ENCODE measurements around the gene NGRN. TPM values are rescaled to one million over a fixed set of nuclear protein-coding genes. Genes with fewer than 3 reads are reported as not detected.

Gene NGRN
- total RNA-seq, 1 donor from 2014 or later, result 94.0 TPM

- Mint-ChIP-seq H3K36me3 (ENCODE audit: low read depth) (peaks cover 2% of the 10 kb centered on the region), H3K9me3 (ENCODE audit: low read depth) (no peaks in the 10 kb centered on the region), H3K27ac (ENCODE audit: unreplicated experiment) (no peak overlapping the region), H3K4me1 (ENCODE audit: low read depth) (peaks cover 10% of the 10 kb centered on the region), H3K4me3 (ENCODE audit: unreplicated experiment) (no peak overlapping the region), H3K27me3 (ENCODE audit: low read depth) (no peaks in the 10 kb centered on the region)
- TF ChIP-seq, protein P1, sequence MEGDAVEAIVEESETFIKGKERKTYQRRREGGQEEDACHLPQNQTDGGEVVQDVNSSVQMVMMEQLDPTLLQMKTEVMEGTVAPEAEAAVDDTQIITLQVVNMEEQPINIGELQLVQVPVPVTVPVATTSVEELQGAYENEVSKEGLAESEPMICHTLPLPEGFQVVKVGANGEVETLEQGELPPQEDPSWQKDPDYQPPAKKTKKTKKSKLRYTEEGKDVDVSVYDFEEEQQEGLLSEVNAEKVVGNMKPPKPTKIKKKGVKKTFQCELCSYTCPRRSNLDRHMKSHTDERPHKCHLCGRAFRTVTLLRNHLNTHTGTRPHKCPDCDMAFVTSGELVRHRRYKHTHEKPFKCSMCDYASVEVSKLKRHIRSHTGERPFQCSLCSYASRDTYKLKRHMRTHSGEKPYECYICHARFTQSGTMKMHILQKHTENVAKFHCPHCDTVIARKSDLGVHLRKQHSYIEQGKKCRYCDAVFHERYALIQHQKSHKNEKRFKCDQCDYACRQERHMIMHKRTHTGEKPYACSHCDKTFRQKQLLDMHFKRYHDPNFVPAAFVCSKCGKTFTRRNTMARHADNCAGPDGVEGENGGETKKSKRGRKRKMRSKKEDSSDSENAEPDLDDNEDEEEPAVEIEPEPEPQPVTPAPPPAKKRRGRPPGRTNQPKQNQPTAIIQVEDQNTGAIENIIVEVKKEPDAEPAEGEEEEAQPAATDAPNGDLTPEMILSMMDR (IDR thresholded peaks at IDR 0.05), result no peak
- DNase-seq (ENCODE audit: low spot score), result no peak
Observed at GRCh38 chr15:90222547-90222946, 42.9 kb upstream of the NGRN start.

- DNase-seq (ENCODE audit: low spot score), result no peak
- Mint-ChIP-seq H3K36me3 (ENCODE audit: low read depth) (peaks cover 2% of the 10 kb centered on the region), H3K9me3 (ENCODE audit: low read depth) (no peaks in the 10 kb centered on the region), H3K4me1 (ENCODE audit: low read depth) (peaks cover 10% of the 10 kb centered on the region), H3K4me3 (ENCODE audit: unreplicated experiment) (no peak overlapping the region), H3K27ac (ENCODE audit: unreplicated experiment) (no peak overlapping the region), H3K27me3 (ENCODE audit: low read depth) (no peaks in the 10 kb centered on the region)
- TF ChIP-seq, protein P1 (IDR thresholded peaks at IDR 0.05), result no peak
Observed at GRCh38 chr15:90223441-90224165, 41.9 kb upstream of the NGRN start.

- no peak overlapping the region for H3K4me3 Mint-ChIP-seq (ENCODE audit: unreplicated experiment)
- H3K4me1 Mint-ChIP-seq (ENCODE audit: low read depth), result peaks cover 10% of the 10 kb centered on the region
- H3K36me3 Mint-ChIP-seq (ENCODE audit: low read depth), result peaks cover 8% of the 10 kb centered on the region
- no peaks in the 10 kb centered on the region for H3K27me3 Mint-ChIP-seq (ENCODE audit: low read depth)
- no peaks in the 10 kb centered on the region for H3K9me3 Mint-ChIP-seq (ENCODE audit: low read depth)
- H3K27ac Mint-ChIP-seq (ENCODE audit: unreplicated experiment), result no peak overlapping the region
- no peak for DNase-seq (ENCODE audit: low spot score)
- TF ChIP-seq, protein P1 (IDR thresholded peaks at IDR 0.05), result no peak
Observed at GRCh38 chr15:90225047-90225446, 40.4 kb upstream of the NGRN start.

GRCh38 chr15:90225504-90226234 is 39.8 kb upstream of the NGRN start:
- no peaks in the 10 kb centered on the region for H3K9me3 Mint-ChIP-seq (ENCODE audit: low read depth)
- DNase-seq (ENCODE audit: low spot score), result no peak
- H3K36me3 Mint-ChIP-seq (ENCODE audit: low read depth), result peaks cover 8% of the 10 kb centered on the region
- no peak overlapping the region for H3K27ac Mint-ChIP-seq (ENCODE audit: unreplicated experiment)
- no peak overlapping the region for H3K4me3 Mint-ChIP-seq (ENCODE audit: unreplicated experiment)
- TF ChIP-seq, protein P1 (IDR thresholded peaks at IDR 0.05), result no peak
- no peaks in the 10 kb centered on the region for H3K27me3 Mint-ChIP-seq (ENCODE audit: low read depth)
- peaks cover 10% of the 10 kb centered on the region for H3K4me1 Mint-ChIP-seq (ENCODE audit: low read depth)

DNA sequence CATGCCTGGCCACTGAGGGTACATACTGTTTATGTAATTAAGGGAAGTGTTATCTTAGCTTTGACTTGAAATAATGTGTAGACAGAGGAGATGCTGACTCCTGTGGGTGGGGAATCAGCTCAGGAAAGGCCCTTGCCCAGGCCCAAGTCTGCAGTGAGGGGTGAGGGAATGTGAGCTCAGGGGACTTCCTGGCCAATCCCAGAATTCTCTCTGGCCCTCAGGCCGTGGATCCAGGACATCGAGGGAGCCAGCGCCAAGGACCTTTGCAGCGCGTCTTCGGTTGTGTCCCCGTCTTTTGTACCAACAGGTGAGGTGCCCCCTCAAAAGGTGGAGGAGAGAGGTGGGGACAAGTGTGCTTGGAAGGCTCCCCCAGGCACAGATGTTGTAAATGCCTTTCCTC is 38.1 kb upstream of the NGRN start:
- H3K4me1 Mint-ChIP-seq (ENCODE audit: low read depth), result peaks cover 8% of the 10 kb centered on the region
- DNase-seq (ENCODE audit: low spot score), result no peak
- H3K27ac Mint-ChIP-seq (ENCODE audit: unreplicated experiment), result no peak overlapping the region
- no peaks in the 10 kb centered on the region for H3K27me3 Mint-ChIP-seq (ENCODE audit: low read depth)
- no peak overlapping the region for H3K4me3 Mint-ChIP-seq (ENCODE audit: unreplicated experiment)
- H3K9me3 Mint-ChIP-seq (ENCODE audit: low read depth), result no peaks in the 10 kb centered on the region
- H3K36me3 Mint-ChIP-seq (ENCODE audit: low read depth), result peaks cover 11% of the 10 kb centered on the region
- TF ChIP-seq, protein P1 (IDR thresholded peaks at IDR 0.05), result no peak
